WI38 (cell line): Measurements from ENCODE around the gene QSOX2.

Experiments used
- H3K4me3 ChIP-seq: 2 replicates; pipeline ENCODE4 v1.5.1; 2011; ENCODE audit warnings: low read depth, mild to moderate bottlenecking, control low read depth, low read length
- TF ChIP-seq, protein P1 (sequence below): IDR thresholded peaks from 2 replicates; pipeline ENCODE4 v1.5.1; 2012; ENCODE audit warnings: low read depth, mild to moderate bottlenecking, control low read depth, low read length

Gene QSOX2

GRCh38 chr9:136194540-136194939, 51.1 kb downstream of the QSOX2 start:
- TF ChIP-seq, protein P1, sequence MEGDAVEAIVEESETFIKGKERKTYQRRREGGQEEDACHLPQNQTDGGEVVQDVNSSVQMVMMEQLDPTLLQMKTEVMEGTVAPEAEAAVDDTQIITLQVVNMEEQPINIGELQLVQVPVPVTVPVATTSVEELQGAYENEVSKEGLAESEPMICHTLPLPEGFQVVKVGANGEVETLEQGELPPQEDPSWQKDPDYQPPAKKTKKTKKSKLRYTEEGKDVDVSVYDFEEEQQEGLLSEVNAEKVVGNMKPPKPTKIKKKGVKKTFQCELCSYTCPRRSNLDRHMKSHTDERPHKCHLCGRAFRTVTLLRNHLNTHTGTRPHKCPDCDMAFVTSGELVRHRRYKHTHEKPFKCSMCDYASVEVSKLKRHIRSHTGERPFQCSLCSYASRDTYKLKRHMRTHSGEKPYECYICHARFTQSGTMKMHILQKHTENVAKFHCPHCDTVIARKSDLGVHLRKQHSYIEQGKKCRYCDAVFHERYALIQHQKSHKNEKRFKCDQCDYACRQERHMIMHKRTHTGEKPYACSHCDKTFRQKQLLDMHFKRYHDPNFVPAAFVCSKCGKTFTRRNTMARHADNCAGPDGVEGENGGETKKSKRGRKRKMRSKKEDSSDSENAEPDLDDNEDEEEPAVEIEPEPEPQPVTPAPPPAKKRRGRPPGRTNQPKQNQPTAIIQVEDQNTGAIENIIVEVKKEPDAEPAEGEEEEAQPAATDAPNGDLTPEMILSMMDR = no peak

DNA sequence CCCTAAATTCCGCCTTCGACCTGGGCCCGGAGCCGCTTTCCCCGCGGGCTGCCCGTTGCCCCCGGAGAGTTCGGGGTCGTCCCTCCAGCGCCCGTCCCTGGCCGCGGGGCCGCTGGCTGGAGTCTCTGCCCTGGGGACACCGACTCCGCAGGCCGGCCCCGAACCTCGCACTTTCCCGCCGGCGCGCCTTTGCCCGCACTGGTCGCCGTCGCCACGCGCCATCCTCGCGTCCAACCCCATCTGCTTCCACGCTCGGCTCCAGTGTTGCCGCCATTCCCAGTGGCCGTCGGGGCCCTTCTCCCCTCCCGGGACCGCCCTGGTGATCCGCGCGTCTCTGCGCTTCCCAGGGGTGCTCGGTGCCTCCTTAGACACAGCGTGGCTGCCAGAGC, 51.7 kb downstream of the QSOX2 start:
- TF ChIP-seq, protein P1 = no peak
- no peak overlapping the region for H3K4me3 ChIP-seq

More at GRCh38 chr9:136194540-136194939, 51.1 kb downstream of the QSOX2 start:
- no peak overlapping the region for H3K4me3 ChIP-seq

DNA sequence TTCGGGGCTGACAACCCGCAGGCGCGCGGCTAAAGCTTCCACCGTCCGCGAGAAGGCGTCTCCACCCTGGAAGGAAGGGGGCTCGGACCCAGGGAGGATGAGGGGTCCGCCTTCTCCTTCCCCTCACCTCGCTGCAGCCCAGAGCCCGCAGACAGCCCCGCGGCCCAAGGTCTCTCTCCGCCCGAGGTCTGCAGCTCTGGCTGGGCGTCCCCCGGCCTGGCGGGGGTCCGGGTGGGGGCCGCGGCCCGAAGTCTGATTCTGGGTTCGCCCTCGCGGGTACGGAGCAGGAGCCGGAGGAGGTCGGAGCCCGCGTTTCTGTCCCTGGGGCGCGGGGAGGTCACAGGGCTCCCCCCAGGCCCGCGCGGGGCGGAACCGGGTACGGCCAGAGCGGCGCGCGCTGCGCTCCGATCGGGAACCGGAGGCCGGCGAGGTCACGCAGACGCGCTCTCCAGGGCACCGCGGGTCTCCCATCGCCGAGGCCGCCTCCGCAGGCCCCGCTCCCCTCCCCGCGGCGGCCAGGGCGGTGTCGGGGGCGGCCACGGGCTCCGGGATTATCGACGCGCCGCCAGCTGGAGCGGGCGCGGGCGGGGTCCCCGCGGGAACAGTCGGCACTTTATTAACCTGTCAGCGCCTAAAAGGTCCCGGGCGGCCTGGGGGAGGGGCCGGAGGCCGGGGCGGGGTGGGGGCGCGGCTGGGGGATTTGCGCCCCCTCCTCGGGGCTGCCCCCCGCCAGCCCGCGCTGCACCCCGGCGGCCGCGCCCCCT, 52.3 kb downstream of the QSOX2 start:
- no peak overlapping the region for H3K4me3 ChIP-seq

DNA sequence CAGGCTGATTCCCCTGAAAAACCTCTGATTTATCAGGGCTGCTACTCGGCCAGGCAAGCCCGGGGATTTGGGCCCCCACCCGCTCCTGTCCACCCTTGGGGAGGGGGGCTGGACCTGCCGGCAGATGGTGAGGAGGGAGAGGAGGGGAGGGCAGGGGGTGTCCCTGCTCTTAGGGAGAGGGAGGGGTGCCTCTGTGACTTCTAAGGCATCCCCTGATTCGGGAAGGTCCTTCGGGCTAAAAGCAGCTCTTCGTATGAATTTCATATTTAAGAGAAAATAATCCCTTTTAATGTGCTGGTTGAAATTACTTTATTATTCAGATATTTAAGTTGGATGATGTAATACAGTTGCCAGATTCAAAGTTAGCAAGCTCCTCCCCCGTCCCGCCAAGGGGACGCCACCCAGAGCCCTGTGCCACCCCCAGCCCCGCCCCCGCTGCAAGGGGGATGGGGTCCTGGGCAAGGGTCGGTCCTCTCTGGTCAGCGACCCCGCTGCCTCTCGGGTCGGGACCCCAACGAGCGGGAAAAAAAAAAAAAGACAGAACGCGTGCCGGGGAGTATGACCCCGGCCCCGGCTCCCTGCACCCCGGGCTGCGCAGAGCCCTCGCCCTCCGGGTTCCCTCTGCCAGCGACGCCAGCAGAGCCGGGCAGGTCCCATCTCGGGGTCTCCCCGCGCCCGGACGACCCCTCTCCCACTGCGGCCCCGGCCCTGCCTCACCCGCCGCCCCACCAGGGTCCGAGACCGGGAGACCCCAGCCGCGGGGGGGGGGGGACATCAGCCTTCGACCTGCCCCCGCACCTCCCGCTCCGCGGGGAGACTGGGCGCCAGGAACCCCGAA, 53.1 kb downstream of the QSOX2 start:
- TF ChIP-seq, protein P1 = no peak
- H3K4me3 ChIP-seq = no peak overlapping the region

More for the DNA sequence above, 52.3 kb downstream of the QSOX2 start:
- TF ChIP-seq, protein P1 = no peak

- TF ChIP-seq, protein P1 = no peak
- H3K4me3 ChIP-seq = no peak overlapping the region
Measured at GRCh38 chr9:136191960-136192286, 53.7 kb downstream of the QSOX2 start.

DNA sequence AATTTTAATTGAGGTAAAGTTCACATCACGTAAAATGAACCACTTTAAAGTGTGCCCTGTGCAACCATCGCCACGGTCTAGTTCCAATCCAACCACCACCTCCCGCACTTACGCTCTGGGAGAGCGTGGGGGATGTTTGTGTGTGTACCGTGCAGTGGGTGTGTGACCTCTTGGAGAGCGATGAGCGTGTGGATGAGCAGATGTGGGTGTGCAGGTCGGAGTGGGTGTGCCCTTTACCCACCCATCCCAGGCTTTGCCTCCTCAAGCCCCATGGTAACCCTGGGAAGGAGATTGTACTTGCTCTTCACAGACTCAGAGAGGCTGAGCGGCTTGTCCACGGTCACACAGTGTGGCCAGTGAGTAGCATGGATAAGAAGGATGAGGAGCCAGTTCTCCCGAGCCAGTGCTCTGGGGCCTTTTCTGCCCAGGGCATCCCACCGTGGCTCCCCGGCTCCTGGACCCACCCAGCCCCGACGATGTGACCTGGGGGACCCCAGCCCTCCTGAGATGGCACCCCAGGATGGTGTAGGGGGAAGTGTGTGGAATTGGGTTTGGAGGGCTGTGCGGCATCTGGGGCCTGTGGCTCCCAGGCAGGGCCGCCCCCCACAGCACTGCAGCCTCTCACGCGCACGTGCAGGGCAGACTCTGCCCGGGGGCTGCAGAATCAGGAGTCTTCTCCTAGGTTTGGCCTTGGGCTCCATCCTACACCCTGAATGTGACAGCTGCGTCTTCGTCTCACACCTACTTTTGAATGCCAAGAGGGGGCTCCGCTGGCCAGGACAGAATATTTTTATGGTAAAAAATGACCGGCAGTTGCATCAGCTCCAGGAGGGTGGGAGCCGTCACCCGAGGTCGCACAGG, 54.3 kb downstream of the QSOX2 start:
- no peak overlapping the region for H3K4me3 ChIP-seq
- TF ChIP-seq, protein P1 = no peak
